HG03135 (cell line): ENCODE measurements around the gene FAM3C.

ENCODE experiments used
- ATAC-seq: cut with Tn5 transposase; IDR thresholded peaks from one replicate; pipeline ENCODE4 v1.9.1; 2021; ENCODE audit warnings: mild to moderate bottlenecking, moderate library complexity; ENCODE audit not compliant: unreplicated experiment

Gene FAM3C

DNA sequence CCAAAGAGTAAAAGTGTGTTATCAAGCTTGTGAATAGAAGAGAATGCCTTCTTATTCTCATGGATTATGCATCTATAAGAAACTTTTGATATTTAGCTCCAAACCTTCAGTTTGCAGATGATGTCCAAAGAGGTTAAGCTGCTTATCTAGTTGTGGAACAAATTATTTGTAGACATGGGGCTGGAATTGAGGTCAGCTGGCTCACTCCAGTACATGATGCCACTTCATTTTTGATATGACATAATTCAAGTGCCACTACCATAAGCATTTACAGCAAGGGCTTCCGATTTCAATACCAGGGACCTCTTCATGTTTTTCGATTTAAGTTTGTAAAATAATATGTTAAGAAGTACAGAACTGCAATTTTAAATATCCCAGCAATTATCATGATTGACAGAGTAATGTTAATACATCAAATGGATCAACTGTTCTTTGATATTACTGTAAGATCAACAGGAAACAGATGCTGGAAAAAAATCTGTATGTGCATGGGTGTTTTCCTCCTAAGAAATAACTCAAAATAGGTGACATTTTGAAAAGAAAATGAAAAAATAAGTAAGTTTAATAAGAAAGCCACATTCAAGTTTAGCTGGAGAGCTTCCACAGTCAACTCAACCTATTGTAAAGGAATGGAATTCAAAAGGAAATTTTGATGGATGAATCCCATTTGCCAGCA lies 12.7 kb downstream of the FAM3C start:
- no peak for ATAC-seq

- ATAC-seq = no peak
Measured at GRCh38 chr7:121382473-121382872, 13.6 kb downstream of the FAM3C start.

DNA sequence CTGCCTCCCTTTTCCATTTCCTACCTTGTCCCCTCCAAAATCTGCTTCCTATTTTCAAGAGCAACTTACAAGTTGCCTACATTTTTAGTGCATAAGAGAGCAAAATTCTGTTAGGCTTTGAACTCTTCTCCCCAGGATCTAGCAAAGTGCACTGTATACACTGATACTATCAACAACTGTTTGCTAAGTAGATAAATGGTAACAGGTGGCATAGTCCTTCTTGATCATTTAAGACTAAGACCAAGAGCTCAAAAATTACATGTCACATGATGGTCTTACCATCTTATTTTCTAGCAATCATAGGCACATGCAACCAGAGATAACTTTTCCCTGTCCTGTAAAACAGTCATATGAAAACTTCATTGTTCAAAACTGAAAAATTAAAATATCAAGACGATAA lies 16.2 kb downstream of the FAM3C start:
- no peak for ATAC-seq

DNA sequence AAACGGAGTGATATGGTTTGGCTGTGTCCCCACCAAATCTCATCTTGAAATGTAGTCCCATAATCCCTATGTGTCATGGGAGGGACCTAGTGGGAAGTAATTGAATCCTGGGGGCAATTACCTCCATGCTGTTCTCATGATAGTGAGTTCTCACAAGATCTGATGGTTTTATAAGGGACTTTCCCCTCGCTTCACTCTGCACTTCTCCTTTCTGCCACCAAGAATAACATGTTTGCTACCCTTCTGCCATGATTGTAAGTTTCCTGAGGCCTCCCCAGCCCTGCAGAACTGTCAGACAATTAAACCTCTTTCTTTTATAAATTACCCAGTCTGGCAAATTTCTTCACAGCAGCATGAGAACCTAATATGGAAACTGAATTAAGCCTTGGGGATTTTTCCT lies 19.1 kb downstream of the FAM3C start:
- no peak for ATAC-seq

DNA sequence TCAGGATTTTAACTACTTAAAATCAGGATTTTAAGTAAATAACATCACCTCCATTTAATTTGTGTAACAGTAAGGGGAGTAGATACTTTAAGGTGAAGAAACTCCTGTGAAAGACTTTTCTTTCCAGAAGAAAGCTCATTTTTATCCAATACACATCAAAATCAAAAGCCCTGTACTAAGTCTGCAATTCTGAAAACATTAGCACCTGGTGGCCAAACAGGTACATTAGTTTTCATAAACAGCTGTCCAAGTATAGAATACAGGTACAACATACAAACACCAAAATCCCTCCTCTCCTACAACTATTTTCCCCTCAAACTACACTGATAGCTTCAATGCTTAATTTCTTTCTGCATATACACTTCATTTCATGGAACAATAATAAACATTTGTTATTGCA lies 22.9 kb downstream of the FAM3C start:
- no peak for ATAC-seq

DNA sequence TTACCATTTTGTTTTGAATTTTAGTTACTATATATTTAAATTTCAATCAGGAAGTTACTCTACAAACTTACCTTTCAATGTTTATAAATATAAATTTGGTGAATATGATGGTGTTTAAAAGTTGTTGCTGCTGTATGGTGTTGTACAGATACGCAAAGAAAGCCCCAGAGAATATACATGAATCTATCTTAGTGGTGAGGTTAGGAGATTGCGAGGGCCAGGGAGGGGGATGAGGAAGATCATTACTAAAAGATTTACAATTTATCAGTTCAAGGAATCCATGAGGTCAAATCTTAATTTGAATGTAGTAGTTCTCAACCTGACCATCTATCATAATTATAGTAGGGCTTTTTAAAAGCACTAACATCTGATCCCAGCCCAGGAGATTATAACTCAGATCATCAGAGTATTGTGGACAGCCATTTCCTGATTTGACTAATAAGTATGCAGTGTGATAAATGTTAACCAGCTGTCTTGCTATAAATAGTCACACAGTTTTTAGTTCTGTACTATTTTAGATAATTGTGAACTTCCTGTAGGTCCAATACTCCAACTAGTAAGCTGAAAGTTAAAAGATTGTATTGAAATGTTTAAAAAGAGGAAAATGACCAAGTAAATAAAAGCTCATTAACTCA lies 23.6 kb downstream of the FAM3C start:
- ATAC-seq = peak; percentile 89

DNA sequence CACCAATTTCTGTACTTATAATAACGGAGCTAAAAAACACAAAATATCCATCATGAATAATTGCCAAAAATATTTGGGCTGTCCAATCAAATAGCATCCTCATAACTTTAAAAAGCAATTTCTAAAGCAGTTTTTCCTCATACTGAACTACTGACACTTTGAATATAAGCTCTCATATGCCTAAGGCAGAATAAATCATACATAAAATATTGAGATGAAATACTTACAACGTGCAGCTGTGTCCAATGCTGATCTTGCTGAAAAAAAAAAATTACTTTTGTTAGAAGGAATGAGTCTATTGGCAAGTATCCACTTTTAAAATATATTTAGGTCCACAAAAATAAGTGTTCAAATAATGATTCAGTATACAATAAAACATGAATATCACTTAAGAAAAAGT lies 24.2 kb downstream of the FAM3C start:
- ATAC-seq = no peak

- ATAC-seq = no peak
Measured at GRCh38 chr7:121371367-121371766, 24.7 kb downstream of the FAM3C start.

DNA sequence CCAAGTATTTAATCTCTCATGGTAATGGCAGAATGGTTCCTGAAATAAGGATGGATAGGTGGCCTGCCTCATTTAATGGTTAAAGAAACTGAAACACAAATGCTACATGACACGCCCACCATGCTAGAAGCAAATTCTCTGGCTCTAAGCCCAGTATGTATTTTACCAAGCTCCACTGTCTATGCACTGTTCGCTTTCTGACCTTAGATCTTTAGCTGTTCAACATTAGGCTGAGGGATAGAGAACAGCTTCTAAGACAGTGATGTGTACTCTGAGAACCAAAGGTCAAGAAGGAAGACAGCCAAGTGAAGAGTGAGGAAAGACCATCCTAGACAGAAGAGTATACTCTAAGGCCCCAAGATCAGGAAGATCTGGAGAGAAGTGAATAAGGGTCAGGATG lies 26.6 kb downstream of the FAM3C start:
- peak; percentile 62 for ATAC-seq

DNA sequence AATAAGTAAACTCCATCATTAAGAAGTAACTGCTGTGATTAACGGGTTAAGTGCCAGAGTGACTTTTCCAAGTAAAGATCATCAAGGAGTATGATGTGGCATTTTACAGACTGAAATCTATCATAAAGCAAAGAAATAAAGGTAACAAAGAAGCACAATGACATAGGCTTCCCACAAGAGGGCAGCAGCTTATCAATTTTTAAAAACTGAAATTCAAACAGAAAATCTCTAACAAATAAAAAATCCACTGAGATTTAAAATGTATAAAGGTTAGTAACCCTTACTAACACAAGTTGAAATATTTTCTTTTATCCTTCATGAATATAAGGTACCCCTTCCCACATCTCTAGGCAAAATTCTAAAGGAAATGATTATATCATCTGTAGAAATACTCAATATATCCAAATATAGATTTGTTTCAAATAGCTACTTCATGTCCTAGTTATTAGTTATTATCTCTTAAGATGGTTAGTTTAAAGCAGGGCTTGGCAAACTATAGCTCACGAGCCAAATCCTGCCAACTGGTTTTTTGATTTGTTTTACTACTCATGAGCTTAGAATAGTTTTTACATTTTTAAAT lies 29.2 kb downstream of the FAM3C start:
- ATAC-seq = no peak

- ATAC-seq = no peak
Measured at GRCh38 chr7:121360564-121360963, 35.5 kb downstream of the FAM3C start.

- no peak for ATAC-seq
Measured at GRCh38 chr7:121355574-121355973, 40.5 kb downstream of the FAM3C start.

DNA sequence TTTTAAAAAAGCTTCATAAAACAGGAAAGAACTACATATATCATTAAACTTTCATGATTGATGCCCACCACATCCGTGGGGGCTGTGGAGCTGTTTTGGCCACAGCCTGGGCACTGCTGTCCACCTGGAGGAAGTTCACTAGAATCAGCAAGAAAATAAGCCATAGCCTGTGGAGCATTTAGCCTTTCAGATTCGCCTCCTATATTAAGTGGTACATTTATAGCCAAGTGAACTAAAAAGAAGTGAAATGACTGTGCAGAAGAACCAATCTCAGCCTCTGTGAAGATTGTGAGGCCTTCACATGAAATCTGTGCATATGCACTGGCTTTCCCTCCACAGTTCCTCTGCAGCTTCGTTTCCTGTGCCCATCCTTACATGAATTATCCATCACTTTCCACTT lies 43.8 kb downstream of the FAM3C start:
- no peak for ATAC-seq

- ATAC-seq = no peak
Measured at GRCh38 chr7:121351682-121352081, 44.4 kb downstream of the FAM3C start.

- no peak for ATAC-seq
Measured at GRCh38 chr7:121344497-121344896, 51.6 kb downstream of the FAM3C start.

DNA sequence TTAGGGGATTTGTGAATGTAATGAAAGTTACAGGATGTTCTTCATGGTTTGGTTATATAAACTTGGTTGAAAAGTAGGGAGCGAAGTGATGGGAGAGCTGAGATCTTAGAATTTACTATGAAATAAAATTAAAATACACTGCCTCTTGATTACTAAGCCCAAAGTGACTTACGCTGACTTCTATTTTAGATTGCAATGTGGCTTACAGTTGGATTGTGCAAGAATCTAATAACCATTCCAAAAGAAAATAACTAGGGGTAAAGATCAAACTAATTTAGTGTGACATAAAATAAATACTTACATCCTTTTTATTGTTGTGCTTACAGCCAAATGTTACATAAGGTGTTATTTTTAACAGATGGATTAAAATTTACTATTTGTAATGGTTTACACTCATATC lies 52.0 kb downstream of the FAM3C start:
- no peak for ATAC-seq

- no peak for ATAC-seq
Measured at GRCh38 chr7:121343302-121343701, 52.8 kb downstream of the FAM3C start.

DNA sequence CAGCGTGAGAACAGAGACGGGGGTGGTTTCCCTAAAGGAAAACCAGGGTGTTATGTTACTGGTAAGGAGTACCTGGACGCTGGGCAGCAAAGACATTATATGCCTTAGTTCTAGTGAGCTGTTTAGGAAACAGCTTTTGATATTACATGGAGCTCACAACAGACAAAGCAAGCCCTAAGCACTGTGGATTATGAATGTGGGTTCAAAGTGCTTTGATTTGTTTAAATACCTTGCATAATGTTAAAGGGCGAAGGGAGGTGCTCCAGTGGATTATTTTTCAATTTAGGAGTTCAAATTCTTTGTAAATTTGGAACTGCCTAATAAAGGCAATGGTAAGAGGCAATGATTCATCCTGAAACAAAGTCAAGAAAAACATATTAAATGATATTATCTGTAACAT lies 53.5 kb downstream of the FAM3C start:
- no peak for ATAC-seq

- no peak for ATAC-seq
Measured at GRCh38 chr7:121341933-121342332, 54.2 kb downstream of the FAM3C start.

GRCh38 chr7:121339082-121339481 lies 57.0 kb downstream of the FAM3C start:
- no peak for ATAC-seq

- ATAC-seq = no peak
Measured at GRCh38 chr7:121337398-121337797, 58.7 kb downstream of the FAM3C start.

DNA sequence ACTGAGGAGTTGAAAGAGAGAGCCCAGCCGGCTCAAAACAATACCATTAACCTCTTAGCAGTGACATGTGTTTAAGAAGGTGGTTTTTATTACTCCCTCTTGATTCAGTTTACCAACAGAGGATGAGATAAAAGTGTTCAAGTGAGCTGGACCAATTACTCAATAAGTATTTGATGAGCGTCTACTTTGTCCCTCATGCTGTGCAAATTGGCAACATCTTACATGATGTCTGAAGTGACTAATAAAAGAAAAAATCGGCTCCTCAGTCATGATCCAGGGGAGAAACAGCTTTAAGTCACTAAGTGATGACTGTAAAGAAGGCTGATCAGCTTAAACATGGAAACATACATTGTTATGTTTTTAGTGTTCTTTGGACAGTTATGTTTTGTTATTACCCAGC lies 59.5 kb downstream of the FAM3C start:
- no peak for ATAC-seq
